ENCODE results near the gene EDC4.

Gene EDC4

DNA sequence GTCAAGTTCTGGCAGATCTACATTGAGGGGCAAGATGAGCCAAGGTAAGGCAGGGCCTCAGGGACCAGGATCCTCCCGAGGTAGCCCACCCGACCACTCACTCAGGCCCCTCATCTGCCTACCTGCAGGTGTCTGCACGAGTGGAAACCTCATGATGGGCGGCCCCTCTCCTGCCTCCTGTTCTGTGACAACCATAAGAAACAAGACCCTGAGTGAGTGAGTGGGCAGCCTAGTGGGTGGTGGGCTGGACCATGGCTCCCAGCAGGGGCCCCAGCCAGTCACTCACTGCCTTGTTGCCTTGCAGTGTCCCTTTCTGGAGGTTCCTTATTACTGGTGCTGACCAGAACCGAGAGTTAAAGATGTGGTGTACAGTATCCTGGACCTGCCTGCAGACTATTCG, 5.4 kb downstream of the EDC4 start:
- DNase-seq (ENCODE audit: low read depth in 2 of 2), result no peak

GRCh38 chr16:67878846-67879245, 6.0 kb downstream of the EDC4 start:
- no peak for DNase-seq (ENCODE audit: low read depth in 2 of 2)

DNA sequence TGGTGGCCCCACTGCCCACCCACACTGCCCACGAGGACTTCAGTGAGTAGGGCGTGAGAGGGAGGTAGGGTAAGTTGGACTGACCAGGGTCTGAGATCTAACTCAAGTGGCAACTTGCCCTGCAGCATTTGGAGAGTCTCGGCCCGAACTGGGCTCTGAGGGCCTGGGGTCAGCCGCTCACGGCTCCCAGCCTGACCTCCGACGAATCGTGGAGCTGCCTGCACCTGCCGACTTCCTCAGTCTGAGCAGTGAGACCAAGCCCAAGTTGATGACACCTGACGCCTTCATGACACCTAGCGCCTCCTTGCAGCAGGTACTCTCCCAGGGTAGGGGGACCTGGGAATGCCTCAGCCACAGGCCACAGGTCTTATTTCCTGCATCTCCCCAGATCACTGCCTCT, 6.6 kb downstream of the EDC4 start:
- DNase-seq (ENCODE audit: low read depth in 2 of 2), result no peak

GRCh38 chr16:67879936-67880335, 7.1 kb downstream of the EDC4 start:
- DNase-seq (ENCODE audit: low read depth in 2 of 2), result no peak

GRCh38 chr16:67880584-67880983, 7.7 kb downstream of the EDC4 start:
- no peak for DNase-seq (ENCODE audit: low read depth in 2 of 2)

DNA sequence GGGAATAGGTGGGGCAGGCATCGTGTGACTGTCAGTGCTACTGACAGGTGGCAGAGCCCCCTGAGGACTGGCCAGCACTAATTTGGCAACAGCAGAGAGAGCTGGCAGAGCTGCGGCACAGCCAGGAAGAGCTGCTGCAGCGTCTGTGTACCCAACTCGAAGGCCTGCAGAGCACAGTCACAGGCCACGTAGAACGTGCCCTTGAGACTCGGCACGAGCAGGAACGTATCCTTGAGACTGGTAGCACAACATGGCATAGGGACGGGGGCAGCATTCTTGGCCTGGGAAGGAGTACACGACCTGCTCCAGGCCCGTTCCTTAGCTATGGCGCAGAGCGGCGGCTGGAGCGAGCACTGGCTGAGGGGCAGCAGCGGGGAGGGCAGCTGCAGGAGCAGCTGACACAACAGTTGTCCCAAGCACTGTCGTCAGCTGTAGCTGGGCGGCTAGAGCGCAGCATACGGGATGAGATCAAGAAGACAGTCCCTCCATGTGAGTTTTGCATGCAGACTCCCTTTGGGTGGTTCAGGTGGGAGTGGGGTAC, 8.8 kb downstream of the EDC4 start:
- no peak for DNase-seq (ENCODE audit: low read depth in 2 of 2)

DNA sequence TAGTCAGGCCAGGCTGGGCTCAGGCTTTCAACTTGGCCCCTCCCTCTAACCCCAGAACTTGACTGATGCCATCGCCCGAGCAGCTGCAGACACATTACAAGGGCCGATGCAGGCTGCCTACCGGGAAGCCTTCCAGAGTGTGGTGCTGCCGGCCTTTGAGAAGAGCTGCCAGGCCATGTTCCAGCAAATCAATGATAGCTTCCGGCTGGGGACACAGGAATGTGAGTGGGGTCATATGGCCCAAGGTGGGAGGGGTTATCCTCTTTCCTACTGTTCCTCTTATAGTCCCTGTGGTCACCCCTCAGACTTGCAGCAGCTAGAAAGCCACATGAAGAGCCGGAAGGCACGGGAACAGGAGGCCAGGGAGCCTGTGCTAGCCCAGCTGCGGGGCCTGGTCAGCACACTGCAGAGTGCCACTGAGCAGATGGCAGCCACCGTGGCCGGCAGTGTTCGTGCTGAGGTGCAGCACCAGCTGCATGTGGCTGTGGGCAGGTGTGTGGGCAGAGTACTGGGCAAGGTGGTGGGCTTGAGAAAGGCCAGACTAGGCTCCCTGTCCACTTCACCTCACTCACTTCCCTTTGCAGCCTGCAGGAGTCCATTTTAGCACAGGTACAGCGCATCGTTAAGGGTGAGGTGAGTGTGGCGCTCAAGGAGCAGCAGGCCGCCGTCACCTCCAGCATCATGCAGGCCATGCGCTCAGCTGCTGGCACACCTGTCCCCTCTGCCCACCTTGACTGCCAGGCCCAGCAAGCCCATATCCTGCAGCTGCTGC, 9.7 kb downstream of the EDC4 start:
- DNase-seq (ENCODE audit: low read depth in 2 of 2), result no peak

GRCh38 chr16:67883146-67883871, 10.5 kb downstream of the EDC4 start:
- no peak for DNase-seq (ENCODE audit: low read depth in 2 of 2)

GRCh38 chr16:67883872-67884261, 11.0 kb downstream of the EDC4 start:
- DNase-seq (ENCODE audit: low read depth in 2 of 2), result peak; percentile 49 to 50

- no peak for DNase-seq (ENCODE audit: low read depth in 2 of 2)
Observed at GRCh38 chr16:67884684-67885083, 11.8 kb downstream of the EDC4 start, which contains the start of gene NRN1L. TSS of gene NRN1L (plus strand) at chr16:67884885. CDS start at chr16:67884904, 19 bp downstream.

DNA sequence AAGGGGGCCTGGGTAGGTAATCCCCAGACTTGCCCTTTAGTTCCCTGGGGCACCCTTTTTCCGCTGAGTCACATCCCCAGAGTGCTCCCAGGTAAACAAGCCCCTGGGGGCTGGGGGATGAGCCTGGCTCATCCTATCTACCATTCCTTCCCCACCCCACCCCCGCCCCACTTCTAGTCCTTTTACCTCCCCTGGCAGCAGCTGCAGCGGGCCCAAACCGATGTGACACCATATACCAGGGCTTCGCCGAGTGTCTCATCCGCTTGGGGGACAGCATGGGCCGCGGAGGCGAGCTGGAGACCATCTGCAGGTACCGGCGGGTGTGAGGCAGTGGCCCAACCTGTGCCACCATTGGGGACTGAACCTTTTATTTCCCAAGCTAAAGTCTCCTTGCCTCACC, 12.7 kb downstream of the EDC4 start:
- no peak for DNase-seq (ENCODE audit: low read depth in 2 of 2)

DNA sequence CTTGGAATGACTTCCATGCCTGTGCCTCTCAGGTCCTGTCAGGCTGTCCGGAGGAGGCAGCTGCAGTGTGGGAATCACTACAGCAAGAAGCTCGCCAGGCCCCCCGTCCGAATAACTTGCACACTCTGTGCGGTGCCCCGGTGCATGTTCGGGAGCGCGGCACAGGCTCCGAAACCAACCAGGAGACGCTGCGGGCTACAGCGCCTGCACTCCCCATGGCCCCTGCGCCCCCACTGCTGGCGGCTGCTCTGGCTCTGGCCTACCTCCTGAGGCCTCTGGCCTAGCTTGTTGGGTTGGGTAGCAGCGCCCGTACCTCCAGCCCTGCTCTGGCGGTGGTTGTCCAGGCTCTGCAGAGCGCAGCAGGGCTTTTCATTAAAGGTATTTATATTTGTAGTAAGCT, 13.1 kb downstream of the EDC4 start:
- DNase-seq (ENCODE audit: low read depth in 2 of 2), result no peak

DNA sequence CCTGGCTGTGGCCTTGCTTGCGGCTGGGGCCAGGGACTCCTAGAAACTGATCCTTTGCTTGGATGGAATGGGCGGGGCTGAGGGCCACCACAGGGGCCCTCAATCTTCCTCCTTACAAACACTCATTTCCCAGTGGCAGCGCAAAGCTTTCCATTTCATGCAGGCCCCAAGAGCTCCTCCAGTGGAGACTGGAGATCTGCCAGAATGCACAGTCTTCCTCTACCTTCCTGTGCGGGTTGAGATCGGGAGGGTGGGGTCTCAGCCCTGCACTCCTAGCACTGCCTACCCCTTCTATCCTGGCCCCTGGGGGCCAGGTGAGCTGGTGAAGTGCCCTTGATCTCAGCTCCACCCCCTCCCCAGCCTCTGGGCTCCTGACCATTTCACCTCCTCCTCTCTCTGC, 13.5 kb downstream of the EDC4 start:
- no peak for DNase-seq (ENCODE audit: low read depth in 2 of 2)

DNA sequence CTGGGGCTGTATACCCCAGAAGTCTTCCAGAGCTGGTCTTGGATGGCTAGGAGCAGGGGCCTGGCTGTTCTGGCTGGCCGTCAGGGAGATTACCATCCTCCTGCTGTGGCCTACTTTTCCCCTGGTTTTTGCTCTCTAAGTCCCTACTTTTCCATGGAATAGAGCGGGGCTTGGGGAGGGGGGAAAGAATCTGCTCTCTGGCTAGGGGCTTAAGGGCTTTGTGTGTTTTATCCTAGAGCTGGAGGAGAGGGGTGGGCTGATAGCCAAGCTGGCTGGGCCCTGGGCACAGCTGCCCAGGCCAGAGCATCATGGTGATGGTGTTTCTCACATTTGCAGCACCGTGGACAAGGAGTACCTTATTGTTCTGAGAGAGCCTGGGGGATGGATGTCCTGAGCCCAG, 15.5 kb downstream of the EDC4 start:
- DNase-seq (ENCODE audit: low read depth in 2 of 2), result no peak

DNA sequence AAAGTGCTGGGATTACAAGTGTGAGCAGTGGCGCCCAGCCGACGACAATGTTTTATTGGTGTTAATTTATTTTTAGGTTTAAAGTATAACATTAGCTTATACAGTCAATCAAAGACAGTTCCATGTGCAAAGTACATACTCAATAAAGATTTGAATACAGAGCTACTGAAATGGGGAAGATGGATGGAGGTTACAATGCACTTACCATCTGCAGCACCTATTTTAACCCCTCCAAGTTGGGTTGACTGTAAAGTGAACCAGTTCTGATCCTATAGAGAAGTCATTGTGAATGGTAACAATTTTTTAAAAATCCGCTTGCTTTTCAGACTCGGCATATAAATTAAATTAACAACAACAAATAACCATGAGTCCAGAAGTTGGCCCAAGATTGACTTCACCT, 19.5 kb downstream of the EDC4 start:
- no peak for DNase-seq (ENCODE audit: low read depth in 2 of 2)

- peak; percentile 91 to 92 for DNase-seq (ENCODE audit: low read depth in 2 of 2)
Observed at GRCh38 chr16:67892899-67893742, 20.3 kb downstream of the EDC4 start, which contains the start of gene PSKH1. TSS of gene PSKH1 (plus strand) at chr16:67893254. CDS start at chr16:67908750, 15,496 bp downstream.

DNA sequence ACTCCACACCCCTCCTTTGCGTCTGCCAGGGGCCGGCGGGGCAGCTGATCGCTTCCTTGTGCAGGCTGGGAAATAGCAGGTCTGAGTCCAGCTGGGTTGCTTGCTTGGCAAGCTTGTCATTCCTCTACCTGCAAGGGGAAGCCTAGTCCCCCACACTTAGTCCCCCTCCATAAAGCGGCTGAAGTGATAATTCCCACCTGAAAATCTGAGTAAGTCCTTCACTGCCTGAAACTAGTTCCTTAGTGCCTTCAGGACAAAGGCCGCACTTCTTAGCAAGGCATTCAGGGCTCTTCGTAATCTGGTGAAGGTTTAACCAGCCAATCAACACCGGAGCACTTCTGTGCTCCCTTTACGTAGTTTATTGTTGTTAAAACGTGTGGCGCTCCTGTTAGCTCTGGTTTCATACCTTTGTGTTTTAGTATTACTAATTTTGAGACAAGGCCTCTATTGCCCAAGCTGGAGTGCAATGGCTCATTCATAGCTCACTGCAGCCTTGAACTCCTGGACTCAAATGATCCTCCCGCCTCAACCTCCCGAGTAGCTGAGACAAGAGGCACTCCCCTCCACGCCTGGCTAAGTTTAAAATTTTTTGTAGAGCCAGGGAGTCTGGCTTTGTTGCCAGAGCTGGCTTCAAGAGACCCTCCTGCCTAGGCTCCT, 21.0 kb downstream of the EDC4 start:
- no peak for DNase-seq (ENCODE audit: low read depth in 2 of 2)

DNA sequence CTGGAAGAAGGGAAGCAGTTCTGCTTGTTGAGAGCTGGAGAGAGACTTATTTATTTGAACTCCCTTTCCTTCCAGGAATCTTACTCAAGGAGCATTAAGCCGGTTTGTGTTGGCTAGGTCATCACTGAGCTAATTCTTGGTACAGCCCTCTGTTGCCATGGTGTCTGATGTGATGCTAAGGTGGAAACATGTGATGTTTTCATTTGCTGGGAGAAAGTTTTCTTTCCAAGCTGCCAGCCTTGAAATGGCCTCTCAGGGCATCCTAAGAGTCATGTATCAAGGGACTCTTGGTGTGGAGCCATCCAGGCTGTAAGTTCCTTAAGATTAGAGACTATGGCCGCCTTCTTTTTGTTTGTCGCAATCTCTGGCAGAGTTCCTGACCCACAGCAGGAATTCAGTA, 24.4 kb downstream of the EDC4 start:
- DNase-seq (ENCODE audit: low read depth in 2 of 2), result no peak

DNA sequence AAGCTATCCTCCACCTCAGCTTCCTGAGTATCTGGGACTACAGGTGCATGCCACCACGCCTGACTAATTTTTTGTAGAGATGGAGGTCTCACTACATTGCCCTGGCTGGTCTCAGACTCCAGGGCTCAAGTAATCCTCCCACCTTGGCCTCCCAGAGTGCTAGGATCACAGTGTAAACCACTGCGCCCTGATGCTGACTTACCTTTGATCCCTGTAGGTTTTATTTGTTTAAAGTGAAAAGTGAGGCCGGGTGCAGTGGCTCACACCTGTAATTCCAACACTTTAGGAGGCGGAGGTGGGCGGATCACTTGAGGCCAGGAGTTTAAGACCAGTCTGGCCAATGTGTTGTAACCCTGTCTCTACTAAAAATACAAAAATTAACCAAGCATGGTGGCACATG, 28.9 kb downstream of the EDC4 start:
- DNase-seq (ENCODE audit: low read depth in 2 of 2), result no peak

GRCh38 chr16:67902831-67903230, 30.0 kb downstream of the EDC4 start:
- DNase-seq (ENCODE audit: low read depth in 2 of 2), result no peak

DNA sequence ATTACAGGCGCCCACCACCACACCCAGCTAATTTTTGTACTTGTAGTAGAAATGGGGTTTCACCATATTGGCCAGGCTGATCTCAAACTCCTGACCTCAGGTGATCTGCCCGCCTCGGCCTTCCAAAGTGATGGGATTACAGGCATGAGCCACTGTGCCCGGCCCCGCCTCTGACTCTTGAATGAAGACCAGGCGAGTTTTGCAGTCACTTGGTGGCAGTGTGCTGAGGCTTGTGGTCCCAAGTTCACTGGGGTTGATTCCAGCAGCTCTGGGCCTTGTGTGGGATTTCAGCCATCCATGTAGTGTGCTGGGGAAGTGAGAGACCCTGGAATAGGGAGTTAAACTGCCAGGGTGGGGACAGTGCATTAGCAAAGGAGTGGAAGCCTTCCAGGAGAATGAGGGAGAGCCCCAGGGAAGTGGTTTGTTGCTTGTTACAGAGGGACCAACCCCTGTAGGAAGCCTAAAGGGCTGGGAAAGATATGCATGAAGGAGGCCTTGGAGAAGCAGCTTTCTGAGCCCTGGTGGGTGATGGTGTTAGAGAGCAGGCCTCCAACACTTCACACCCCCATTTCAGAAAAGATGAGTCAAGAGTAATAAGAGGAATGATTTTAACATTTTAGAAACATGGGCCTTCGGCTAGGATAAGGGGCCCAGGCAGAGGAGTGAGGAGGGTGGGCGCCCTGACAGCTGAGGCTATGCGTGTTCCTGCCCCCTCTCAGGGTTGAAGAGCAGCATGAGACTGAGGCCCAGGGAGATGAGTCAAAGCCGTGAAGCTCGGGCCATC, 34.7 kb downstream of the EDC4 start:
- DNase-seq (ENCODE audit: low read depth in 2 of 2), result no peak

Data from stimulated activated CD8-positive, alpha-beta memory T cell treated with anti-CD3 and anti-CD28 coated beads, Interleukin-15, amount 100 ng/mL, for 48 hours (primary cell).